B cell (primary cell): Measurements from ENCODE around the gene GPC5. TPM values are rescaled to one million over a fixed set of nuclear protein-coding genes. Genes with fewer than 3 reads are reported as not detected.

Source experiments
- ATAC-seq: fragments of 200-7000 bp; cut with Tn5 transposase; one replicate; pipeline ENCODE4 v1.10.0; 2021; ENCODE audit warnings: low read depth, mild to moderate bottlenecking, moderate number of reproducible peaks, moderate library complexity
- CTCF ChIA-PET: fragments of 350-600 bp; sonication (Branson Sonifier 250); formaldehyde crosslinking; loops from one replicate; lab custom pipeline; 2021; ENCODE audit warnings: antibody characterized with exemption, inconsistent platforms; lab: Charles Lee
- POLR2A ChIA-PET: fragments of 350-600 bp; sonication (Branson Sonifier 250); formaldehyde crosslinking; loops from one replicate; lab custom pipeline; 2021; ENCODE audit warnings: antibody characterized with exemption; lab: Charles Lee
- DNase-seq: peaks from one replicate; pipeline ENCODE4 v3.0.0; 2013
- H2AFZ ChIP-seq: 2 replicates; pipeline ENCODE4 v1.6.1; 2012; ENCODE audit warnings: mild to moderate bottlenecking, low read depth, low read length; ENCODE audit not compliant: insufficient read depth, poor library complexity, severe bottlenecking
- H3K27ac ChIP-seq, 2 donors: 1 replicate in 1 of 2; 2 replicates in 1 of 2; pipeline ENCODE4 v1.5.1; 2012 to 2013; ENCODE audit warnings: low read length in 2 of 2, mild to moderate bottlenecking in 2 of 2, moderate library complexity in 1 of 2
- H3K27me3 ChIP-seq, 4 experiments: fragments of 200-600 bp in 1 of 4; sonication (generic) in 1 of 4; replicated peaks in 1 of 4; 1 replicate in 2 of 4; 2 replicates in 2 of 4; pipeline versions ENCODE4 v1.6.1 to v1.7.0; 2013 to 2016; ENCODE audit warnings: low read length in 3 of 4, mild to moderate bottlenecking in 2 of 4, mixed read lengths in 1 of 4, moderate library complexity in 1 of 4; ENCODE audit not compliant: insufficient read depth in 4 of 4, control insufficient read depth in 3 of 4; ENCODE audit errors: control extremely low read depth in 1 of 4
- H3K36me3 ChIP-seq, 2 experiments: replicated peaks in 1 of 2; 1 replicate in 1 of 2; 2 replicates in 1 of 2; pipeline versions ENCODE4 v1.6.1 to v1.7.1; 2013; ENCODE audit warnings: low read length in 1 of 2; ENCODE audit not compliant: insufficient read depth in 2 of 2, control insufficient read depth in 1 of 2; ENCODE audit errors: control extremely low read depth in 1 of 2, extremely low read depth in 1 of 2
- H3K4me1 ChIP-seq, 2 donors: fragments of 200-600 bp in 1 of 2; sonication (generic) in 1 of 2; 1 replicate in 1 of 2; 2 replicates in 1 of 2; pipeline versions ENCODE4 v1.5.1 to v1.6.1; 2013 to 2017; ENCODE audit warnings: low read length in 2 of 2; ENCODE audit not compliant: control insufficient read depth in 2 of 2, insufficient read depth in 2 of 2
- H3K4me2 ChIP-seq: replicated peaks from 2 replicates; pipeline ENCODE3; 2012; ENCODE audit warnings: mild to moderate bottlenecking, low read depth, low read length; ENCODE audit not compliant: poor library complexity, severe bottlenecking
- H3K4me3 ChIP-seq, 5 experiments: fragments of 200-600 bp in 1 of 5; sonication (generic) in 1 of 5; 1 replicate in 3 of 5; 2 replicates in 2 of 5; pipeline versions ENCODE4 v1.5.1 to v1.7.0; 2011 to 2016; ENCODE audit warnings: low read length in 4 of 5, mild to moderate bottlenecking in 4 of 5, low read depth in 2 of 5, control low read depth in 1 of 5, moderate library complexity in 1 of 5; ENCODE audit not compliant: insufficient read depth in 1 of 5; ENCODE audit errors: control extremely low read depth in 1 of 5, extremely low read depth in 1 of 5
- H3K79me2 ChIP-seq: fragments of 200-600 bp; sonication (generic); one replicate; pipeline ENCODE4 v1.6.0; 2016; ENCODE audit warnings: low read length; ENCODE audit not compliant: control insufficient read depth, insufficient read depth
- H3K9ac ChIP-seq: fragments of 200-600 bp; sonication (generic); 2 replicates; pipeline ENCODE4 v1.6.1; 2017; ENCODE audit warnings: mild to moderate bottlenecking, low read length, moderate library complexity
- H3K9me3 ChIP-seq, 3 donors: one replicate each; pipeline versions ENCODE4 v1.6.1 to v1.7.1; 2013; ENCODE audit warnings: low read length in 2 of 3; ENCODE audit not compliant: control insufficient read depth in 2 of 3, insufficient read depth in 1 of 3; ENCODE audit errors: control extremely low read depth in 1 of 3
- H4K20me1 ChIP-seq: 2 replicates; pipeline ENCODE4 v1.6.0; 2012; ENCODE audit warnings: mild to moderate bottlenecking, low read length; ENCODE audit not compliant: insufficient read depth, control insufficient read depth, poor library complexity, severe bottlenecking
- H3K27ac Mint-ChIP-seq: one replicate; pipeline ENCODE4 v1.8.0; 2021; ENCODE audit warnings: mixed read lengths
- H3K27me3 Mint-ChIP-seq: one replicate; pipeline ENCODE4 v1.8.0; 2021; ENCODE audit warnings: mixed read lengths
- H3K4me1 Mint-ChIP-seq: one replicate; pipeline ENCODE4 v1.8.0; 2021; ENCODE audit warnings: mixed read lengths
- H3K4me3 Mint-ChIP-seq: one replicate; pipeline ENCODE4 v1.8.0; 2021; ENCODE audit warnings: mixed read lengths
- H3K9me3 Mint-ChIP-seq: one replicate; pipeline ENCODE4 v1.8.0; 2022; ENCODE audit warnings: mixed read lengths; ENCODE audit not compliant: insufficient read depth
- CTCF ChIP-seq: fragments of 200-600 bp; IDR thresholded peaks from one replicate; pipeline ENCODE4 v1.8.0; 2022; ENCODE audit warnings: antibody characterized with exemption, mild to moderate bottlenecking
- EZH2 ChIP-seq: IDR thresholded peaks from 2 replicates; pipeline ENCODE4 v1.6.1; 2012; ENCODE audit warnings: borderline replicate concordance, low read depth, mild to moderate bottlenecking, moderate library complexity, low read length; ENCODE audit not compliant: insufficient read depth, poor library complexity, severe bottlenecking
- WGBS: methylation state at CpG from one replicate; pipeline ENCODE4 v1.1.5; 2013; ENCODE audit warnings: missing lambda C conversion rate; ENCODE audit not compliant: insufficient coverage; 5-methylcytosine and 5-hydroxymethylcytosine counted together
- intact Hi-C: fragments of 100-400 bp; cut with micrococcal nuclease; formaldehyde crosslinking; loops from one replicate; pipeline ENCODE4 v1.10.0; 2022
- polyA plus RNA-seq: library from polyadenylated mRNA; depleted of rRNA; stranded (reverse); fragments of >200 nt; gene quantifications from 2 replicates; pipeline ENCODE4 v1.2.3, GENCODE V29; 2012
- total RNA-seq, 2 donors: library from RNA; stranded (reverse); fragments of 120-200 nt in 1 of 2; gene quantifications; 1 replicate in 1 of 2; 2 replicates in 1 of 2; pipeline versions ENCODE4 v1.2.3 to v1.2.4, GENCODE V29; 2013 to 2022

The GPC5 gene
- total and polyA plus RNA-seq, 2 donors (not counting 1 experiment from before 2014, with no cell fraction given) = 0.15 to 0.30 TPM

DNA sequence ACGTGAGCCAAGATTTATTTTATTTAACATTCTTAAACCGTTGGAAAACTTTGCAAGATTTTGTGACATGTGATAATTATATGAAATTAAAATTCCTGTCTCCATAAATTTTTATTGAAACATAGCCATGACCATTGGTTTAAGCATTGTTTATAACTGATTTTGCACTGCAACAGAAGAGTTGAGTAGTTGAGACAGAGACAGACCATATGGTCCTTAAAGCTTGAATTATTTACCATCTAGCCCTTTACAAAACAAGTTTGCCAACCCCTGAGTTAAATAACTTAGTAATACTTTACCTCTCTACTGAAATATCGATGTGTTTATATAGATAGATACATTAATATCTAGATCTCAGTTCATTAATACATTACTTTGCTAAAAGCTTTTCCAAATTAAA lies 1014.1 kb downstream of the GPC5 start:
- H3K27ac ChIP-seq = no peak overlapping the region
- H3K9me3 Mint-ChIP-seq = peaks cover 9% of the 10 kb centered on the region
- no peak for ATAC-seq
- no peak overlapping the region for H3K9ac ChIP-seq
- DNase-seq = no peak
- no peaks in the 10 kb centered on the region for H3K4me1 ChIP-seq
- ChIA-PET CTCF (no interaction called here), POLR2A (no interaction called here)
- intact Hi-C loops = no loop called here
- no peak for TF ChIP-seq EZH2
- H3K4me1 Mint-ChIP-seq = no peaks in the 10 kb centered on the region
- no peak overlapping the region for H3K4me2 ChIP-seq
- peaks cover 0 to 3% (median 0%) of the 10 kb centered on the region in 3 donors for H3K9me3 ChIP-seq
- H3K27me3 Mint-ChIP-seq = no peaks in the 10 kb centered on the region
- H3K27ac Mint-ChIP-seq = no peak overlapping the region
- H3K36me3 ChIP-seq = no peaks in the 10 kb centered on the region
- H3K4me3 ChIP-seq = no peak overlapping the region
- no peaks in the 10 kb centered on the region for H3K27me3 ChIP-seq
- H3K79me2 ChIP-seq = no peaks in the 10 kb centered on the region
- H3K4me3 Mint-ChIP-seq = no peak overlapping the region
- no peaks in the 10 kb centered on the region for H4K20me1 ChIP-seq
- no CpG with 5 or more reads among the region's 3 CpGs for WGBS
- no peak overlapping the region for H2AFZ ChIP-seq

DNA sequence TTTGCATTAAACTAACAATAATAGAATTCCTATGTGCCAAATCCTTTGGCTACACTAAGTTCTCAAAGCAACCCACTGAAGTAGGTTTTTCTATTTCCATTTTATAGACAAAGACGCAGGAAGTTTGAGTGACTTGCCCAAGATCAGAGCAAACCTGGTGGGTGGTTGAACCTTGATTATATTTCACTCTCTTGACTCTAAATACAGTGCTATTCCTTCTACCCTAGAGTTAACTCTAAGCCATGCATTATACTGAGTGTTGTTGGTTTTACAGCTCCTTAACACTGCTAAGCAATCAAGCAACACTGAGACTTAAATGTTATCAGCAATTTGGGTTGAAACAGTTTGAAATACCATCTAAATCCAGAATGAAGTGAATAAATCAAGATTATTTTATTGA lies 1014.6 kb downstream of the GPC5 start:
- WGBS = no CpG with 5 or more reads among the region's 1 CpG
- POLR2A ChIA-PET = no interaction called here

More for the DNA sequence above, 1014.6 kb downstream of the GPC5 start:
- no peak overlapping the region for H2AFZ ChIP-seq
- H4K20me1 ChIP-seq = no peaks in the 10 kb centered on the region
- no peak overlapping the region for H3K4me3 ChIP-seq
- H3K4me1 Mint-ChIP-seq = no peaks in the 10 kb centered on the region
- peaks cover 0 to under 1% (median 0%) of the 10 kb centered on the region in 3 donors for H3K9me3 ChIP-seq
- no peak overlapping the region for H3K4me3 Mint-ChIP-seq
- H3K4me1 ChIP-seq = no peaks in the 10 kb centered on the region
- TF ChIP-seq CTCF (no peak), EZH2 (no peak)
- no peaks in the 10 kb centered on the region for H3K36me3 ChIP-seq
- CTCF ChIA-PET = no interaction called here
- H3K27me3 ChIP-seq = no peaks in the 10 kb centered on the region
- DNase-seq (no peak), ATAC-seq (no peak)
- H3K27ac ChIP-seq = no peak overlapping the region
- no peaks in the 10 kb centered on the region for H3K79me2 ChIP-seq
- H3K27ac Mint-ChIP-seq = no peak overlapping the region
- no peak overlapping the region for H3K9ac ChIP-seq
- peaks cover 9% of the 10 kb centered on the region for H3K9me3 Mint-ChIP-seq
- H3K27me3 Mint-ChIP-seq = no peaks in the 10 kb centered on the region
- no peak overlapping the region for H3K4me2 ChIP-seq
- intact Hi-C loops = no loop called here
